Suprapubic skin (tissue), 4 donors: ENCODE results near the gene LILRA6. TPM values are rescaled to one million over a fixed set of nuclear protein-coding genes. Genes with fewer than 3 reads are reported as not detected.
A peak's percentile ranks its signal among the peaks of the same experiment; 100 is the strongest.

Experiments
- DNase-seq, 2 donors: peaks; one replicate each; pipeline ENCODE4 v3.0.0-alpha.2; 2019; ENCODE audit warnings: low spot score in 2 of 2
- H3K27ac ChIP-seq: fragments of 200-600 bp; sonication (generic); one replicate; pipeline ENCODE4 v1.5.1; 2019
- H3K27me3 ChIP-seq: fragments of 200-600 bp; sonication (generic); one replicate; pipeline ENCODE4 v1.5.1; 2019
- H3K36me3 ChIP-seq: fragments of 200-600 bp; sonication (generic); one replicate; pipeline ENCODE4 v1.5.1; 2019
- H3K4me1 ChIP-seq: fragments of 200-600 bp; sonication (generic); one replicate; pipeline ENCODE4 v1.5.1; 2019
- H3K4me3 ChIP-seq: fragments of 200-600 bp; sonication (generic); one replicate; pipeline ENCODE4 v1.5.1; 2019; ENCODE audit warnings: mild to moderate bottlenecking
- H3K9me3 ChIP-seq: fragments of 200-600 bp; sonication (generic); one replicate; pipeline ENCODE4 v1.5.1; 2019
- CTCF ChIP-seq, 2 donors: fragments of 200-600 bp in 1 of 2; fragments of 450-650 bp in 1 of 2; sonication (generic) in 1 of 2; IDR thresholded peaks; one replicate each; pipeline ENCODE4 v1.5.1; 2016 to 2019; ENCODE audit warnings: antibody characterized with exemption in 2 of 2, mild to moderate bottlenecking in 1 of 2, moderate library complexity in 1 of 2
- EP300 ChIP-seq: sonication (generic); formaldehyde crosslinking; IDR thresholded peaks from one replicate; pipeline ENCODE4 v1.6.1; 2017; ENCODE audit warnings: antibody characterized with exemption
- POLR2A ChIP-seq, 2 donors: fragments of 450-650 bp; IDR thresholded peaks; one replicate each; pipeline ENCODE4 v1.6.1; 2017; ENCODE audit warnings: antibody characterized with exemption in 2 of 2, mild to moderate bottlenecking in 2 of 2, moderate library complexity in 2 of 2
- POLR2AphosphoS5 ChIP-seq, 3 donors: sonication (generic); formaldehyde crosslinking; IDR thresholded peaks; one replicate each; pipeline ENCODE4 v1.6.1; 2017; ENCODE audit warnings: antibody characterized with exemption in 3 of 3
- WGBS: methylation state at CpG from one replicate; pipeline ENCODE4 v1.1.5; 2018; 5-methylcytosine and 5-hydroxymethylcytosine counted together
- total RNA-seq, 4 donors: library from RNA; depleted of rRNA; stranded (reverse); fragments of >200 nt; gene quantifications; one replicate each; pipeline ENCODE4 v1.1.0, GENCODE V29; 2016

Gene LILRA6
- total RNA-seq, 4 donors from 2014 or later = 0.51 TPM; not detected in 3

GRCh38 chr19:54266133-54266532 is 23.5 kb upstream of the LILRA6 start:
- 8% methylated on average over 5 of the region's 6 CpGs for WGBS
- Histone ChIP-seq H3K27ac (no peak overlapping the region), H3K27me3 (peaks cover 4% of the 10 kb centered on the region), H3K4me3 (no peak overlapping the region), H3K9me3 (no peaks in the 10 kb centered on the region), H3K4me1 (no peaks in the 10 kb centered on the region), H3K36me3 (no peaks in the 10 kb centered on the region)
- peak; percentile 64 to 86 for DNase-seq
- TF ChIP-seq EP300 (no peak), CTCF (IDR thresholded peaks at IDR 0.05) (peak in 1 of 2 donors; percentile 69)

GRCh38 chr19:54262470-54262869 is 19.9 kb upstream of the LILRA6 start:
- Histone ChIP-seq H3K9me3 (no peaks in the 10 kb centered on the region), H3K36me3 (no peaks in the 10 kb centered on the region), H3K27me3 (peaks cover 4% of the 10 kb centered on the region), H3K27ac (no peak overlapping the region), H3K4me3 (no peak overlapping the region), H3K4me1 (no peaks in the 10 kb centered on the region)
- TF ChIP-seq EP300 (no peak), POLR2AphosphoS5 (IDR thresholded peaks at IDR 0.05) (no peak), CTCF (IDR thresholded peaks at IDR 0.05) (no peak), POLR2A (IDR thresholded peaks at IDR 0.05) (no peak)
- WGBS = 74% methylated on average over 2 of the region's 2 CpGs
- no peak for DNase-seq

GRCh38 chr19:54262066-54262465 is 19.5 kb upstream of the LILRA6 start:
- Histone ChIP-seq H3K4me1 (no peaks in the 10 kb centered on the region), H3K4me3 (no peak overlapping the region), H3K36me3 (no peaks in the 10 kb centered on the region), H3K27ac (no peak overlapping the region), H3K9me3 (no peaks in the 10 kb centered on the region), H3K27me3 (peaks cover 7% of the 10 kb centered on the region)
- WGBS = 72% methylated on average over 9 of the region's 11 CpGs
- DNase-seq = peak; percentile 30 to 66
- TF ChIP-seq EP300 = no peak

GRCh38 chr19:54257116-54257480 is 14.5 kb upstream of the LILRA6 start, which contains the start of gene LILRB5:
LILRB5 (minus strand) TSS chr19:54257273; CDS start chr19:54257193, 80 bp downstream.
- Histone ChIP-seq H3K9me3 (no peaks in the 10 kb centered on the region), H3K4me1 (no peaks in the 10 kb centered on the region), H3K4me3 (peak within 1 kb of the TSS; percentile 27), H3K36me3 (no peaks in the 10 kb centered on the region), H3K27ac (no peak within 1 kb of the TSS), H3K27me3 (peaks cover 52% of the 10 kb centered on the region)
- DNase-seq = peak; percentile 52 to 61
- TF ChIP-seq POLR2AphosphoS5 (IDR thresholded peaks at IDR 0.05) = no peak
- TF ChIP-seq EP300 = no peak
- TF ChIP-seq CTCF (IDR thresholded peaks at IDR 0.05) = no peak
- TF ChIP-seq POLR2A (IDR thresholded peaks at IDR 0.05) = no peak
- 70% methylated on average over 6 of the region's 9 CpGs for WGBS

GRCh38 chr19:54256250-54257115 is 13.9 kb upstream of the LILRA6 start:
- H3K36me3 ChIP-seq = no peaks in the 10 kb centered on the region
- H3K4me1 ChIP-seq = no peaks in the 10 kb centered on the region
- peak; percentile 38 to 65 for DNase-seq
- H3K27me3 ChIP-seq = peaks cover 53% of the 10 kb centered on the region
- no peaks in the 10 kb centered on the region for H3K9me3 ChIP-seq
- WGBS = 60% methylated on average over 7 of the region's 19 CpGs
- H3K4me3 ChIP-seq = peak overlapping the region; percentile 27
- no peak overlapping the region for H3K27ac ChIP-seq
- TF ChIP-seq EP300 = no peak
- TF ChIP-seq CTCF (IDR thresholded peaks at IDR 0.05) = no peak
- no peak for TF ChIP-seq POLR2A (IDR thresholded peaks at IDR 0.05)
- TF ChIP-seq POLR2AphosphoS5 (IDR thresholded peaks at IDR 0.05) = no peak
